Neural cell (in vitro differentiated cells): ENCODE results near the gene FAM228B.

Experiments
- CTCF ChIP-seq: fragments of 450-650 bp; IDR thresholded peaks from 2 replicates; pipeline ENCODE4 v1.5.1; 2014; ENCODE audit warnings: antibody characterized with exemption, mild to moderate bottlenecking, moderate library complexity; ENCODE audit not compliant: poor library complexity, severe bottlenecking
- EP300 ChIP-seq: fragments of 450-650 bp; conservative IDR thresholded peaks from 2 replicates; pipeline ENCODE4 v1.6.1; 2014; ENCODE audit warnings: antibody characterized with exemption, mild to moderate bottlenecking, moderate library complexity; ENCODE audit not compliant: poor library complexity, severe bottlenecking
- EZH2 ChIP-seq: fragments of 200-600, 300-800 bp; shearing (Covaris generic), sonication (generic); IDR thresholded peaks from 2 replicates; pipeline ENCODE4 v1.6.1; 2014; ENCODE audit warnings: antibody characterized with exemption, low read length, borderline replicate concordance, mild to moderate bottlenecking; ENCODE audit not compliant: insufficient read depth, poor library complexity, severe bottlenecking
- MXI1 ChIP-seq: fragments of 450-650 bp; conservative IDR thresholded peaks from 2 replicates; pipeline ENCODE4 v1.6.1; 2014; ENCODE audit warnings: antibody characterized with exemption, mild to moderate bottlenecking; ENCODE audit not compliant: poor library complexity, severe bottlenecking
- POLR2AphosphoS5 ChIP-seq: IDR thresholded peaks from 2 replicates; pipeline ENCODE4 v1.6.1; 2012
- RAD21 ChIP-seq: fragments of 450-650 bp; conservative IDR thresholded peaks from 2 replicates; pipeline ENCODE4 v1.6.1; 2014; ENCODE audit warnings: antibody characterized with exemption, mild to moderate bottlenecking, moderate library complexity
- SMC3 ChIP-seq: fragments of 450-650 bp; conservative IDR thresholded peaks from 2 replicates; pipeline ENCODE4 v1.6.1; 2014; ENCODE audit warnings: antibody characterized with exemption, mild to moderate bottlenecking, moderate library complexity; ENCODE audit not compliant: poor library complexity
- TAF1 ChIP-seq: IDR thresholded peaks from 2 replicates; pipeline ENCODE4 v1.6.1; 2012; ENCODE audit warnings: low read depth
- TF ChIP-seq, protein P1 (sequence below): IDR thresholded peaks from 2 replicates; pipeline ENCODE4 v1.6.1; 2012; ENCODE audit warnings: borderline replicate concordance

DNA sequence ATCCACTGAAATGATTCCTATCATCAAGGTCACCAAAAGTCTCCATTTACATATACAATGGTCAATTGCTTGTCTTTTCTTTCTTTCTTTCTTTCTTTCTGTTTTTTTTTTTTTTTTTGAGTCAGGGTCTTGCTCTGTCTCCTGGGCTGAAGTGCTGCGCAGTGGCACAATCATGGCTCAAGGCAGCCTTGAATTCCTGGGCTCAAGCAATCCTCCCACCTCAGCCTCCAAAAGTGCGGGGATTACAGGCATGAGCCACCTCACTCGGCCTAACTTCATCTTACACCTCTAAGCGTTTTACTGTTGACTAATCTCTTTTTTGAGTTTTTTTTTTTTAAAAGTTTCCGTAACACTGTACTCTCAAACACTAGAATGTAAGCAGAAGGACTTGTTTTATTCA lies 48.0 kb upstream of the FAM228B start:
- TF ChIP-seq EZH2 (no peak), CTCF (no peak), EP300 (no peak), POLR2AphosphoS5 (no peak), SMC3 (no peak), TAF1 (no peak), RAD21 (no peak), MXI1 (no peak)
- TF ChIP-seq, protein P1, sequence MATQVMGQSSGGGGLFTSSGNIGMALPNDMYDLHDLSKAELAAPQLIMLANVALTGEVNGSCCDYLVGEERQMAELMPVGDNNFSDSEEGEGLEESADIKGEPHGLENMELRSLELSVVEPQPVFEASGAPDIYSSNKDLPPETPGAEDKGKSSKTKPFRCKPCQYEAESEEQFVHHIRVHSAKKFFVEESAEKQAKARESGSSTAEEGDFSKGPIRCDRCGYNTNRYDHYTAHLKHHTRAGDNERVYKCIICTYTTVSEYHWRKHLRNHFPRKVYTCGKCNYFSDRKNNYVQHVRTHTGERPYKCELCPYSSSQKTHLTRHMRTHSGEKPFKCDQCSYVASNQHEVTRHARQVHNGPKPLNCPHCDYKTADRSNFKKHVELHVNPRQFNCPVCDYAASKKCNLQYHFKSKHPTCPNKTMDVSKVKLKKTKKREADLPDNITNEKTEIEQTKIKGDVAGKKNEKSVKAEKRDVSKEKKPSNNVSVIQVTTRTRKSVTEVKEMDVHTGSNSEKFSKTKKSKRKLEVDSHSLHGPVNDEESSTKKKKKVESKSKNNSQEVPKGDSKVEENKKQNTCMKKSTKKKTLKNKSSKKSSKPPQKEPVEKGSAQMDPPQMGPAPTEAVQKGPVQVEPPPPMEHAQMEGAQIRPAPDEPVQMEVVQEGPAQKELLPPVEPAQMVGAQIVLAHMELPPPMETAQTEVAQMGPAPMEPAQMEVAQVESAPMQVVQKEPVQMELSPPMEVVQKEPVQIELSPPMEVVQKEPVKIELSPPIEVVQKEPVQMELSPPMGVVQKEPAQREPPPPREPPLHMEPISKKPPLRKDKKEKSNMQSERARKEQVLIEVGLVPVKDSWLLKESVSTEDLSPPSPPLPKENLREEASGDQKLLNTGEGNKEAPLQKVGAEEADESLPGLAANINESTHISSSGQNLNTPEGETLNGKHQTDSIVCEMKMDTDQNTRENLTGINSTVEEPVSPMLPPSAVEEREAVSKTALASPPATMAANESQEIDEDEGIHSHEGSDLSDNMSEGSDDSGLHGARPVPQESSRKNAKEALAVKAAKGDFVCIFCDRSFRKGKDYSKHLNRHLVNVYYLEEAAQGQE = no peak
